SH-SY5Y (cell line): Measurements from ENCODE around the gene CCL25.

ENCODE experiments used
- GATA2 ChIP-seq: IDR thresholded peaks from 2 replicates; pipeline ENCODE4 v1.6.1; 2011; ENCODE audit warnings: mild to moderate bottlenecking, low read depth, low read length
- GATA3 ChIP-seq: IDR thresholded peaks from 2 replicates; pipeline ENCODE4 v1.6.1; 2011; ENCODE audit warnings: low read depth, mild to moderate bottlenecking, low read length, moderate library complexity

CCL25 gene

GRCh38 chr19:8052464-8052859 is at the start of gene CCL25:
Gene CCL25, plus strand, starts transcription at chr19:8052760. Its CDS starts 290 bp downstream, at chr19:8053050.
- TF ChIP-seq GATA3 (no peak), GATA2 (no peak)

- TF ChIP-seq GATA3 (no peak), GATA2 (no peak)
Observed at GRCh38 chr19:8004001-8004400, 48.6 kb upstream of the CCL25 start.

GRCh38 chr19:8004723-8005513 is 47.6 kb upstream of the CCL25 start:
- TF ChIP-seq GATA3 (no peak), GATA2 (no peak)

DNA sequence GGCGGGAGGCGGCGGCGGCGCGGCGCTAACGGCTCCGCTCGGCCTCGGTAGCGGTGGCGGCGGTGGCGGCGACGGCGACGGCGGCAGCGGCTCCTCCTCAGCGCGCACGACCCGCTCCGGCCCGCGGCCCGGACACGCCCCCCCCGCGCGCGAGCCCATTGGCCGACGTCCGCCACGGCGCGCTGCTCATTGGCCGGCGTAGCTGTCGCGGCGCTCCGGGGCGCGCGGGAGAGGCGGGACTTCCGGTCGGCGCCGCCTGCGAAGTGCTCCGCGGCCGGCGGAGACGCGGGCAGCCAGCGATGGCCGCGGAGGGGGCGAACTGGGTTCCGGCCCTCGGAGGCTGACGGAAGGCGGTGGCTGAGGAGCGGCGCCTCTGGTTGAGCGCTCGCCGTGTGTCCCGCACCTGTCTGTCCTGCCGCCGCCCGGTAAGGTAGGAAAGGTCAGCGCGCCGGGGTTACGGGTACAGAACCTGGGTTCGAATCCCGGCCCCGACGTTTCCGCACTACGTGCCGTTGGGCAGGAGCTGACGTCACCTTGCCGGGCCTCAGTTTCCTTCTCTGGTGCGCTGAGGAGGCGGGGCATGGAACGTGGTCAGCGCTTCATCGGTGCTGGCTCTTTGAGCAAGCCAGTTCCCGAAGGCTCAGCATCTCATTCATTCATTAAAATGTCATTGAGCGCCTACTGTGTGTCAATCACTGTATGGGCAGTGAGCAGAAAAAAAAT is 46.9 kb upstream of the CCL25 start, which contains the start of gene ELAVL1:
TSS of gene ELAVL1 (minus strand) at position 108 of the 723 bp plus-strand sequence. CDS start 13,826 bp downstream, outside the sequence.
- TF ChIP-seq GATA2 = no peak
- TF ChIP-seq GATA3 = no peak

- TF ChIP-seq GATA3 = no peak
- no peak for TF ChIP-seq GATA2
Observed at GRCh38 chr19:8017808-8018207, 34.8 kb upstream of the CCL25 start.

- TF ChIP-seq GATA2 = no peak
- TF ChIP-seq GATA3 = no peak
Observed at GRCh38 chr19:8020681-8021080, 31.9 kb upstream of the CCL25 start.

GRCh38 chr19:8021374-8021773 is 31.2 kb upstream of the CCL25 start:
- TF ChIP-seq GATA2 = no peak
- TF ChIP-seq GATA3 = no peak

- TF ChIP-seq GATA3 = no peak
- TF ChIP-seq GATA2 = no peak
Observed at GRCh38 chr19:8022275-8022674, 30.3 kb upstream of the CCL25 start.

DNA sequence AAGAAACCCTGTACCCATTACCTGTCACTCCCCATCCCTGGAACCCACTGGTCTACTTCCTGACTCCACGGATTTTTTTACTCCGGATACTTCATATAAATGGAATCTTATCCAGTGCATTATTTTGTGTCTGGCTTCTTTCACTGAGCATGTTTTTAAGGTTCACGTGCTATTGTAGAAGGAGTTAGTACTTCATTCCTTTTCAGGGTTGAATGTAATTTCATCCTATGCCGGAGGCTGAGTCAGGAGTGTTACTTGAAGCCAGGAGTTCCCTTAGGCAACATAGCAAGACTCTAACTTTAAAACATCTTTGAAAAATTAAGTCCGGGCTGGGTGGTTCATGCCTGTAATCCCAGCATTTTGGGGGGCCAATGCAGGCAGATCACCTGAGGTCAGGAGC is 29.2 kb upstream of the CCL25 start:
- no peak for TF ChIP-seq GATA2
- no peak for TF ChIP-seq GATA3

DNA sequence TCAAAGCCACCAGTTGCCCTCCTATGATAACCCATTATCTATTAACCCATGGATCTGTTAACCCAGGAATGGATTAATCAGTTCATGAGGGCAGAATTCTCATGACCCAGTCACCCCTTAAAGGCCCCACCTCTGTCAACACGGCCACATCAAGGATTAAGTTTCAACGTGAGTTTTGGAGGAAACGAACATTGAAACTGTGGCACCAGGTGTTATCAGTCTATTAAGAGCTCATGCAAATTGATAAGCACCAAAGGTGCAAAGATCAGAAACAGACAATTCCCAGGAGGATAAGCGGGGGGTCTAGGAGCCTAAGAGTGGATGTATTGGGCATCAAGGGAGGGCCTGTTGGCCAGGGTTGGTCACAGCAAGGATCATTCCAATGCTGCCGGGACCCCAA is 27.2 kb upstream of the CCL25 start:
- TF ChIP-seq GATA3 (no peak), GATA2 (no peak)

GRCh38 chr19:8028951-8029491 is 23.5 kb upstream of the CCL25 start:
- TF ChIP-seq GATA2 = no peak
- TF ChIP-seq GATA3 = no peak

GRCh38 chr19:8030960-8031359 is 21.6 kb upstream of the CCL25 start:
- TF ChIP-seq GATA3 = no peak
- no peak for TF ChIP-seq GATA2

GRCh38 chr19:8034178-8034525 is 18.4 kb upstream of the CCL25 start:
- no peak for TF ChIP-seq GATA3
- no peak for TF ChIP-seq GATA2

- TF ChIP-seq GATA3 (no peak), GATA2 (no peak)
Observed at GRCh38 chr19:8036434-8037099, 16.0 kb upstream of the CCL25 start.
